Tibial artery (tissue), 4 donors: ENCODE measurements around the gene MAP6.

Experiments used
- DNase-seq, 2 donors: peaks; one replicate each; pipeline ENCODE4 v3.0.0-alpha.2; 2019
- H3K27ac ChIP-seq, 2 donors: fragments of 200-600 bp; sonication (generic) in 1 of 2; 1 replicate in 1 of 2; 2 replicates in 1 of 2; pipeline ENCODE4 v1.5.1; 2018 to 2019; ENCODE audit warnings: mild to moderate bottlenecking in 1 of 2
- H3K27me3 ChIP-seq, 2 donors: fragments of 200-600 bp; sonication (generic) in 1 of 2; one replicate each; pipeline versions ENCODE4 v1.5.1 to v1.6.0; 2016 to 2019
- H3K36me3 ChIP-seq, 3 donors: fragments of 200-600 bp; sonication (generic) in 2 of 3; one replicate each; pipeline ENCODE4 v1.5.1; 2016 to 2019; ENCODE audit warnings: mild to moderate bottlenecking in 2 of 3
- H3K4me1 ChIP-seq, 4 donors: fragments of 200-600 bp; sonication (generic) in 2 of 4; 1 replicate in 3 of 4; 2 replicates in 1 of 4; pipeline ENCODE4 v1.5.1; 2016 to 2019
- H3K4me3 ChIP-seq, 2 donors: fragments of 200-600 bp; sonication (generic) in 1 of 2; 1 replicate in 1 of 2; 2 replicates in 1 of 2; pipeline ENCODE4 v1.5.1; 2018 to 2019; ENCODE audit warnings: mild to moderate bottlenecking in 2 of 2
- H3K9me3 ChIP-seq, 3 donors: fragments of 200-600 bp; sonication (generic) in 1 of 3; one replicate each; pipeline ENCODE4 v1.5.1; 2016 to 2019
- CTCF ChIP-seq, 2 experiments: fragments of 200-600 bp in 1 of 2; fragments of 450-650 bp in 1 of 2; IDR thresholded peaks; one replicate each; pipeline ENCODE4 v1.5.1; 2017 to 2019; ENCODE audit warnings: antibody characterized with exemption in 2 of 2, mild to moderate bottlenecking in 1 of 2, moderate library complexity in 1 of 2
- intact Hi-C: fragments of 100-400 bp; cut with DNase I; formaldehyde crosslinking; loops from one replicate; pipeline ENCODE4 v1.15.0; 2023; ENCODE audit warnings: low total_unique reads

Gene MAP6

DNA sequence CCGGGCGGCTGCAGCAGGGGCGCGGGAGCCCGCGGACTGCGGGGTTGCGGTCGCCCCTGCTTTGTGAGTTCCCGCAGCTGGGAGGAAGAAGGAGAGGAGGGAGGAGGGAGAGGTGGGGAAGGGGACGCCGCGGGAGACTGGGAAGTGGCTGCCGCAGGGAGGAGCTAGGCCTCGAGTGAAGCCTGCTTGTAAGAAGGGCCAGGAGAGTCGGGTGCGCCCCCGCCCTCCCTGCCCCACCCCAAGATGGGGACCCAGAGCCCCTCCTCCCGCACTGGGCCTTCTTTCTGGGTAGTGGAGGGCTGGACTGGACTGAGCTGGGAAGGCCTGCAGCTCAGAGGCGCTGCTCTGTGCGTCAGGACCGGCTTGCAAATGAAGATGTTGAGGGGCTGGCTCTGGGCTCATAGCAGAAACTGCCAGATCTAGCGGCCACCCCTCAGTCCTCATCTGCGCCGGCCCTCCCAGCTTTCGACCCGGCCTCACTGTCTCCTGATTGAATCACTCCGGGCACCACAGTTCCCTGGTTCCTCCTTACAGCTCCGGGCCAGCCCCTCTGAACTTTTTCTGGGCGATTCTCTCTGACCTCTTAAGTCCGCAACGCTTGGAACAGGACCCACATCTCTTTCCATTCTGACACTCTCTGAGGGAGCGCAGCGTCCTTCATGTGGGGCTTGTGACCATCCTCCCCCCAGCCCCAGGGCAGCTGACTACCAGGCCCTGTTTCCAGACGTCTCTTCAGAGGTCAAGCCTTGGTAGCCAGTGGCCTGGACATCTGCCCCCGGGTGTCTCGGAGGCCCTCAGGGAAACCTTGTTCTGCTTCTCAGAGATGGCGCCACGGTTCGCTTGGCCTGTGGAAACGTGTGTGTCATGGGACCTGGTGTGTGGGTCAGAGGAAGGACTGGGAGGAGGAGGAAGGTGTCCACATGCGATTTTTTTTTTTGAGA is 84.8 kb downstream of the MAP6 start:
- Histone ChIP-seq H3K4me1 (peaks cover 0 to 16% (median 7%) of the 10 kb centered on the region in 4 donors), H3K27ac (peak overlapping the region; percentile 93 to 99), H3K9me3 (no peaks in the 10 kb centered on the region), H3K27me3 (no peaks in the 10 kb centered on the region), H3K4me3 (peak overlapping the region; percentile 71 to 82), H3K36me3 (no peaks in the 10 kb centered on the region)
- intact Hi-C loops: no loop called here
- DNase-seq: peak; percentile 75 to 87
- TF ChIP-seq CTCF (IDR thresholded peaks at IDR 0.05): no peak

DNA sequence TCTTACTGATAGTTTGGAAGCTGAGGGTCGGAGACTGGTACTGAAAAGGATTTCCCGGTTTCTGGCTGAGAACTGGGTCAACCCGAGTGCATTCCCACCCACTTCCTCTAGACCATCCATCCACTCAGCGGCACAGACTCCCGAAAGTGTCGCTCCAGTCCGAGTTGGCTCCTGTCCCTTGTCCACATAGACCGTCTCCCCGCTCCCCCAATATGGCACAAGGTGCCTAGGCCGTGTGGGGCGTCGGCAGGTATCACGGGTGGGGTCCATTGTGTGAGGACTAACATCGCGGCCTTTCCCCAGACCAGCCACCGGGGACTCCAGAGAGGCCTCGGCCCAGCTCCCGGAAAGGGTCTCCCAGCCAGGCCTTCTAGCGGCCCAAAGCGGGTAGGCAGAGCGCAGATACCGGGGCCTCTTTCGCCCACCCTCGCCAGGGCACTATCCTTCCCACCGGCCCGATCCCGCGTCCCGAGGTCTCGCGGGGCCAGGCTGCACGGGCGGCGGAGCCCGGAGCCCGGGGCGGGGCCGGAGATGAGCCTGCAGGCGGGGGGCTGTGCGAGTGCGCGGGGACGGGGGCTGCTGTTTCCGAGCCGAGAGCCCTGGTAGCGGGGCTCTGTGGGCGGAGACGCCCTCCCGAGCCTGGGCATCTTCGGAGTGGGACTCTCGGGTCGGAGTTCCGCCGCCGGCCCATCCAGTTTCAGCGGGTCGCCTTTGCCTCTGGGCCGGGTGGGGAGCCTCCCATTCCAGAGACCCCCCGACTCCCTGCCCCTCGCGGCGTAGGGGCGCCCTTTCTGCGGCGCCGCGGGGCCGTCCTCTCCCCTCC is 85.7 kb downstream of the MAP6 start:
- intact Hi-C loops: no loop called here
- peak; percentile 31 to 46 for TF ChIP-seq CTCF (IDR thresholded peaks at IDR 0.05)
- peak; percentile 59 to 85 for DNase-seq
- Histone ChIP-seq H3K36me3 (no peaks in the 10 kb centered on the region), H3K27ac (peak overlapping the region; percentile 93 to 99), H3K4me3 (peak overlapping the region; percentile 71 to 82), H3K4me1 (peaks cover 0 to 16% (median 7%) of the 10 kb centered on the region in 4 donors), H3K27me3 (no peaks in the 10 kb centered on the region), H3K9me3 (no peaks in the 10 kb centered on the region)

DNA sequence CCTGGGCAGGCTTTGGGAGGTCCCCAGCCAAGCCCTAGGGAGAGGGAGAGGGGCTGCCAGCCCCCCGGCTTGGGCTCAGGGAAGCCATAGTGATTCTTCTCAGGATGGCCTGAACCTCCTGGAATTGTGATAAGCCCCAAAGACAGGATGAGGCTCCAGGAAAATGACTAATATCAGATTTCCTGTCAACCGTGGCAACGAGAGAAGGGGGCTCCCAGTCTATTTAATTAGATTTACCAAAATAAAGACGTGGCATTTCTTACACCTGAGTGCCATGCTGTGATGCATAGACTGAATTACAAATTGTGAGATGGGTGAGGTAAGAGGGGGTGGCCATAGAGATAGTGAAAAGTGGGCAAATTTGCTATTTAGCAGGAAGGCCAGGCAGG is 86.3 kb downstream of the MAP6 start:
- Histone ChIP-seq H3K4me1 (peaks cover 0 to 16% (median 7%) of the 10 kb centered on the region in 4 donors), H3K27ac (peak overlapping the region; percentile 93 to 99), H3K27me3 (no peaks in the 10 kb centered on the region), H3K4me3 (peak overlapping the region; percentile 71 to 82), H3K9me3 (no peaks in the 10 kb centered on the region), H3K36me3 (no peaks in the 10 kb centered on the region)
- intact Hi-C loops: no loop called here
- TF ChIP-seq CTCF (IDR thresholded peaks at IDR 0.05): no peak
- no peak for DNase-seq

DNA sequence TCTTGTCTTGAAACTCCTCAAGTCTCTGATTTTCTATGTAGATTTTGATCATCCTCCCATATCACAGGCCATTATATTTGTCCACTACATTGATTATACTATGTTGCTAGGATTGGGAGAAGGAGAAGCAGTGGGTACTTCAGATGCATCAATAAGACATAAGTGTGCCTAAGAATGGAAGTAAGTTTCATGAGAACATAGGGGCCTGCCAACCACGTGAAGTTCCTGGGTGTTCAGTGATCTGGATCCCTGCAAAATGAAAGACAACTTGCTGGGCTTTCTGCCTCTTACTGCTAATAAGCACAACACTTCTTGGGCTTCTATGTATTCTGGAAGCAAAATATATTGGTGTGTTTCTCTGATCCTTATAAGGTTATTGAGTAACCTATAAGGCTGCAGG is 89.0 kb downstream of the MAP6 start:
- H3K4me3 ChIP-seq: no peak overlapping the region
- TF ChIP-seq CTCF (IDR thresholded peaks at IDR 0.05): no peak
- intact Hi-C loops: no loop called here
- no peaks in the 10 kb centered on the region for H3K27me3 ChIP-seq
- H3K27ac ChIP-seq: no peak overlapping the region
- H3K9me3 ChIP-seq: no peaks in the 10 kb centered on the region
- DNase-seq: no peak
- H3K4me1 ChIP-seq: peaks cover 0 to 30% (median 13%) of the 10 kb centered on the region in 4 donors
- H3K36me3 ChIP-seq: no peaks in the 10 kb centered on the region

- Histone ChIP-seq H3K4me1 (peaks cover 0 to 22% (median 9%) of the 10 kb centered on the region in 4 donors), H3K27me3 (no peaks in the 10 kb centered on the region), H3K9me3 (no peaks in the 10 kb centered on the region), H3K27ac (no peak overlapping the region), H3K36me3 (peaks cover 0 to 6% (median 0%) of the 10 kb centered on the region in 3 donors), H3K4me3 (no peak overlapping the region)
- TF ChIP-seq CTCF (IDR thresholded peaks at IDR 0.05): no peak
- intact Hi-C loops: no loop called here
- no peak for DNase-seq
Observed at GRCh38 chr11:75578977-75579376, 89.9 kb downstream of the MAP6 start.
